Measurements from ENCODE around the gene FAM120A.

Gene FAM120A

DNA sequence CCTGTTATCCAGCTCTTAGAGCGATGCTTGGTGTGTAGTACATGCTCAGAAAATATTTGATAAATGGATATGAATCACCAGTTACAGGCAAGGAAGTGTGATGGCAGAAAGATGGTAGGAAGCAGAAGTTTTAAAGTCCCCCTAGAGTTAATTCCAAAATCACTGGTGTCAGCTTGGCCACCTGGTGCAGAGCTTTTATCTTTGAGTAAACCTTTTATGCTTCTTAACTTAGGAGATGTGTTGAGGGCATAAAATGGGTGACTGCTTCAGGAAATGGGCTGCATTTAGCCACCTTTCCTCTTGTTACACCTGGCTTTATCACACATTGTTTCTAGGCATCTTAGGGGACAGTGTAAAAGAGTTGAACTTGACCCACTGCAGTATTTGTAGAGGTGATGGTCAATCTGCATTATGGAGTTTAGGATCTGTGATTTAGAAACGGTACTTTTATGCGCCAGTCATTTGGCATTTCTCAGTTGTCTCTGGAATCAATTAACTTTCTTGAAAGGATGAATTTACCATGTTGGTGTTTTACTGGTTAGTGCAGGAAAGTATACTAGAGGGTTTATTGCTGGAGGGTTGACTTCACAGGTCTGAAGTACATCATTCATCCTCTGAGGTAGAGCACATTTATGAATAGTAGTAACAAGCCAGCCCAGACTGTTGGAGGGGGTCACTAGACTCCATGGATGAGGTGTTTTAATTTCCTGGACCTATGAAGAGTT lies 9.4 kb downstream of the FAM120A start:
- ATAC-seq (no peak), DNase-seq (ENCODE audit: low spot score in 2 of 2) (no peak)
- Mint-ChIP-seq H3K27ac (peak overlapping the region; percentile 32), H3K4me3 (no peak overlapping the region), H3K9me3 (no peaks in the 10 kb centered on the region), H3K4me1 (peaks cover 82% of the 10 kb centered on the region), H3K36me3 (peaks cover 16% of the 10 kb centered on the region)

DNA sequence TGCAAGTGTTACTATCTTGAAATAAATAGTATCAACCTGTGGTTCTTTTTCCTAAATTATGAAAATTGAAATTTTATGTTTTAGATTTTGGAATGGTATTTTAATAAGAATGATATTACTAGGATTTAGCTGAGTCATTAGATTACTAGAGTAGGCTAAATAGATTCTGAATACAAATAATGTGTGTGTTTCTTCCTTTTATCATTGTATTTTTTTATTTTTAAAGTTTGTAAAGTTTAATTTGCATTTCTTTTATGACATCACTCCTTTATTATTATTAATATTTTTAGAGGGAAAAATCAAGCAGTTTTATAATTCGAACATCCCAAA lies 9.9 kb downstream of the FAM120A start:
- H3K9me3 Mint-ChIP-seq = no peaks in the 10 kb centered on the region
- DNase-seq (ENCODE audit: low spot score in 2 of 2) (no peak), ATAC-seq (no peak)
- no peak overlapping the region for H3K27ac Mint-ChIP-seq
- peaks cover 16% of the 10 kb centered on the region for H3K36me3 Mint-ChIP-seq
- H3K4me1 Mint-ChIP-seq = peaks cover 83% of the 10 kb centered on the region
- no peak overlapping the region for H3K4me3 Mint-ChIP-seq

DNA sequence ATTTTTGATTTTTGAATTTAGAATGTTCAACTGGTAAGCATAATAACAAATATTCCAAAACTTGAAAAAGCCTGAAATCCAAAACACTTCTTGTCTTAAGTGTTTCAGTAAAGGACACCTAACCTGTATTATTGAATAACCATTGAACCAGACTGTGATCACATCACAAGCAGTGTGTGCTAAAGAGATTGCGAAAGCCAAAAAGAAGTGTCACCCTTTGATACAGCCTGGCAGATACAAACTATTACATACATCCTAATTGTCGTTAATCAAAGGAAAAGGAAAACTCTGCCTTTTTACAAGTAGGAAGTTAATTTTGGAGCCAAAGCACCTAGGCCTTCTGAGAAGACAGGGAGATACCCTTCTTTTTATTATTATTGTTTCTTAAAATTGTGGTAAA lies 10.3 kb downstream of the FAM120A start:
- no peak for ATAC-seq
- no peak overlapping the region for H3K27ac Mint-ChIP-seq
- peaks cover 83% of the 10 kb centered on the region for H3K4me1 Mint-ChIP-seq
- H3K36me3 Mint-ChIP-seq = peaks cover 20% of the 10 kb centered on the region
- DNase-seq (ENCODE audit: low spot score in 2 of 2) = no peak
- H3K9me3 Mint-ChIP-seq = no peaks in the 10 kb centered on the region
- H3K4me3 Mint-ChIP-seq = no peak overlapping the region

DNA sequence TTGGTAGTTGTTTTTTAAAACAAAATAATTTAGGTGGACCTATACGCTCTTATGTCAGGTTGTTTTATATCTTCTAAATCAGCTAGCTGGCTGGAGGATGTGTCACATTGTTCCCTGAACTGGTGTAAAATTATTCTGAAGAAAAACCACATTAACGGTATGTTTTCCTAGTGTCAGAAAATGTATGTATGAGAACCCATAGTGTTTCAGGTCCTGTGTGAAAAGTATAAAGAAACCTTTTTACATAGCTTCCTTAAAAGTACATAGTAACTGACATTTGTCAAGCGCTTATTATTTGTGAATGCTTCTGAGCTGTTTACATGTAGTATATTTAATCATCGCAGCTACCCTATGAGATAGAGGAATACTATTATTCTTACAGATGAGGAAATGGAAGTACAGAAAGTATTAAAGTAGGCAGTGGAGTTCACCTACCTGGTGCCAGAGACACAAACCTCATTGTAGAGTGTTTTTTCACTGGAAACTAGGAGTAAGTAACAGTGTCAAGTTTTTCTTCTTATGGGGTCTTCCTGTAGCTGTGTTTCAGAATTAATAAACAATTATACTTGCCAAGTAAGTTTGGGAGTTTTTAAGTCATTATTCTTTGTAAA lies 12.3 kb downstream of the FAM120A start:
- H3K27ac Mint-ChIP-seq = peak overlapping the region; percentile 96
- ATAC-seq (peak; percentile 85), DNase-seq (ENCODE audit: low spot score in 2 of 2) (no peak)
- peak overlapping the region; percentile 61 for H3K4me3 Mint-ChIP-seq
- H3K36me3 Mint-ChIP-seq = peaks cover 5% of the 10 kb centered on the region
- no peaks in the 10 kb centered on the region for H3K9me3 Mint-ChIP-seq
- peaks cover 83% of the 10 kb centered on the region for H3K4me1 Mint-ChIP-seq

DNA sequence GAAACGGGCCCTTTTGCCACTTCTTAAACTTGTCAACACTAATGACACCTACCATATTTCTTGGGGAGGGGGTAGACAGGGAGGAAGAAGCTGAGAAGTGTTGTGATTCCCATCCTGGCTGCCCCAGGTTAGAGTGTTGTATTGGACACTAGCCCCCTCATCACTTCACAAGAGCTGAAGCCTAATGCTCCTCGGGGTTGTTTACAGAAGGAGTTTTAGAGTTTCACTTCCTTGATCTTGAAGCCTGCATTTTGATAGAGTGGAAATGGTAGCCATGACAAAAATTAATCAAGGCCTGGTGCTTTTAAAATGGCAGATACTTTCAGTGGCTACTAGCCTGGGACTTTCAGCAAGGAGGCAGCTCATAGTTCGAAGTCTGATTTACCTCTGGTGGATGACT lies 12.9 kb downstream of the FAM120A start:
- no peak for DNase-seq (ENCODE audit: low spot score in 2 of 2)
- peak overlapping the region; percentile 96 for H3K27ac Mint-ChIP-seq
- peak overlapping the region; percentile 61 for H3K4me3 Mint-ChIP-seq
- peaks cover 5% of the 10 kb centered on the region for H3K36me3 Mint-ChIP-seq
- ATAC-seq = no peak
- peaks cover 83% of the 10 kb centered on the region for H3K4me1 Mint-ChIP-seq
- no peaks in the 10 kb centered on the region for H3K9me3 Mint-ChIP-seq

DNA sequence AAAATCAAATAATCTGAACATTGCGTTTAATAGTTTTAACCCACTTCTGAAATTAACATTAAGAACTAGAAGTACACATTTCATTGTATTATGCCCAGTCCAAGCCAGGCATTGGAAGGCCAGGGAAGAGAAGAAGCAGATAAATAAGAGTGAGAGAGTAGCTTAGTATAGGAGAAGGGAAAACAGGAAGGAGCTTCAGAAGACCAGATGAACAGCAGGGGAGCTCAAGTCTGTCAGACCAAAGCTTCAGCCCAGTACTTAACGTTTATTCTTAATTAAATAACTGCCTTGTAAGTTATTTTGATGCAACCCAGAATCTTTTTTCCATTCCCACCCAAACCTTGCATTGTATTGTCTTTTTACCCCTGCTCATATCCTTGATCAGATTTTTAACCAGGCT lies 13.4 kb downstream of the FAM120A start:
- Mint-ChIP-seq H3K27ac (peak overlapping the region; percentile 96), H3K4me1 (peaks cover 80% of the 10 kb centered on the region), H3K4me3 (peak overlapping the region; percentile 61), H3K9me3 (no peaks in the 10 kb centered on the region), H3K36me3 (peaks cover 5% of the 10 kb centered on the region)
- no peak for DNase-seq (ENCODE audit: low spot score in 2 of 2)
- no peak for ATAC-seq

DNA sequence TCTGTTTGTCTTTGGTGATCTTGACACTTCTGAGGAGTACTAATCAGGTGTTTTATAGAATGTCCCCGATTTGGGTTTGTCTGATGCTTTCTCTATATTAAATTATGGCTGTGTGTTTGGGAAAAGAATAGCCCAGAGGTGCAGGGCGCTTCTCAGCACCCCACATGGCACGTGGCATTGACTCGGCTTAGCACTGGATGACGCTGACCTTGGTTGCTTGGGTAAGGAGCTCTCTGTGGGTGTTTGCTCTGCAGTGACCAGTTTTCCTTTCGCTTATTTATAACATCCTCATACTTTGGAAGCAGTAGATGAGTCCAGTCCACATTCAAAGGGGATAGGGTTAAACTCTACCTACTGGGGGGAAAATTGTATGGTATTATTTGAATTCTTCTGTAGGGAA lies 14.4 kb downstream of the FAM120A start:
- peak overlapping the region; percentile 96 for H3K27ac Mint-ChIP-seq
- peaks cover 82% of the 10 kb centered on the region for H3K4me1 Mint-ChIP-seq
- H3K4me3 Mint-ChIP-seq = peak overlapping the region; percentile 42
- H3K9me3 Mint-ChIP-seq = no peaks in the 10 kb centered on the region
- DNase-seq (ENCODE audit: low spot score in 2 of 2) (no peak), ATAC-seq (no peak)
- H3K36me3 Mint-ChIP-seq = peaks cover 9% of the 10 kb centered on the region

DNA sequence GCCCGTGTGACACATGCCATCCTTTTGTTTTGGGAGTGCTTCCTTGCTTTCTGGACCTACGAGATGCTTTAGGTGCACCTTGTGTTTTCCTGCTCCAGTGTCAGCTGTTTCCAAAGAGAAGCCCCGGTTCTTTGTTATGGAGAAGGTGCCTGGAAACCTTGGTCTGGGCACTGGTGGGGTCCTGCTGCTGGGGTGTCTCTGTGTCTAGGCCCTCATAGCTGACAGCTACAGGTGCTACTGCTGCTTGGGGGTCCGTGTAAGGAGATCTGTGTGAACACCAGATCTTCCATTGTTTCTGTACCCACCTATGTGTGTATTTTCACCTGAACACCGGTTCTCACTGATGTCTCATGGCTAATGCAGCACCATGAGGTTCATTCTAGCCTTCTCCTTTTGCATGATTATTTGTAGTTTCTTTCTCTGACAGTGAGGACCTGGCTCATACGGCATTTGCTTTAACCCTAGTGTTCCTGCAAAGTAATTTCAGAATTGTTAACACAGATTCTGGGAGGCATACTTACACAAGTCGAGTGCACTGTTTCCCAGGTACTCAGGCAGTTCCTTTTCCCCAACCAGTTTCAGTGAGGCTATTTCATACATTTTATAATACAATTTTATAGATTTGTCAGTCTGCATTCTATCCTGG lies 15.1 kb downstream of the FAM120A start:
- no peak for ATAC-seq
- H3K27ac Mint-ChIP-seq = peak overlapping the region; percentile 75
- H3K4me3 Mint-ChIP-seq = peak overlapping the region; percentile 42

DNA sequence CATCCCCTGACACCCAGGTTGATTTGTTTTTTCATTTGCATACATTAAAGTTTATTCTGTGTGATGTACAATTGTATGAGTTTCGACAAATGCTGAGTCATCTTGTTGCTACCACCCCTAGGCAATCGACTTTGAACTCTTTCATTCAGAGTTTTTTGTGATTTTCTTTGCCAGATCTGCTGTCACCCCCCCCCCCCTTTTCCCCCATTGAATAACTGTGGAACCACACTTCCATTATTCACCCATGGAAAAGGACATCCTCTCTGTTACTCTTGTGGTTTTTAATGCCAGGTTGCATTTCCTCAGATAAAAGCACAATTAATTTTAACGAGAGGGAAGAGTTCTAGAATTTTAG lies 15.6 kb downstream of the FAM120A start:
- Mint-ChIP-seq H3K27ac (peak overlapping the region; percentile 75), H3K36me3 (peaks cover 21% of the 10 kb centered on the region), H3K4me1 (peaks cover 80% of the 10 kb centered on the region), H3K4me3 (peak overlapping the region; percentile 42), H3K9me3 (no peaks in the 10 kb centered on the region)
- DNase-seq (ENCODE audit: low spot score in 2 of 2) = no peak
- ATAC-seq = no peak

More for the DNA sequence above, 15.1 kb downstream of the FAM120A start:
- peaks cover 16% of the 10 kb centered on the region for H3K36me3 Mint-ChIP-seq
- peaks cover 80% of the 10 kb centered on the region for H3K4me1 Mint-ChIP-seq
- no peak for DNase-seq (ENCODE audit: low spot score in 2 of 2)
- no peaks in the 10 kb centered on the region for H3K9me3 Mint-ChIP-seq

DNA sequence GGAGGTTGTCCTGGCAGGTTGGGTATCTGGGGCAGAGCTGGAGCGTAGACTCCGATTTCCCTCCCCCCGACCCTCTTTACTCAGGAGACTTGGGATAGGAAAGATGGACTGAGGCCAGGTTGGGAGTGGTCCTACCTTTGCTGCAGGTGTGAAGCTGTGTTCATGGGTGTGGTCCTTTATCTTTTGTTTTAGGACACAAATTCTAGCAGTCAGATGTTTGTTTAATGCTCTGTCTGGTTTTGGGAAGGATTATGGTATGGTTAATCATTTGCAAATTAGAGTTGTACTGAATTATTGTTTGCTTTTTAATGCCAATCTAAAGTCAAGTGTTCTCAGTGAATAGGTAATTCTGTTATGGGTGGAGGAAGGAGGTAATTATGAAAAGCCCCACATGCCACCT lies 16.0 kb downstream of the FAM120A start:
- Mint-ChIP-seq H3K4me3 (peak overlapping the region; percentile 42), H3K9me3 (no peaks in the 10 kb centered on the region), H3K36me3 (peaks cover 25% of the 10 kb centered on the region), H3K27ac (peak overlapping the region; percentile 75), H3K4me1 (peaks cover 77% of the 10 kb centered on the region)
- DNase-seq (ENCODE audit: low spot score in 2 of 2) (no peak), ATAC-seq (no peak)

DNA sequence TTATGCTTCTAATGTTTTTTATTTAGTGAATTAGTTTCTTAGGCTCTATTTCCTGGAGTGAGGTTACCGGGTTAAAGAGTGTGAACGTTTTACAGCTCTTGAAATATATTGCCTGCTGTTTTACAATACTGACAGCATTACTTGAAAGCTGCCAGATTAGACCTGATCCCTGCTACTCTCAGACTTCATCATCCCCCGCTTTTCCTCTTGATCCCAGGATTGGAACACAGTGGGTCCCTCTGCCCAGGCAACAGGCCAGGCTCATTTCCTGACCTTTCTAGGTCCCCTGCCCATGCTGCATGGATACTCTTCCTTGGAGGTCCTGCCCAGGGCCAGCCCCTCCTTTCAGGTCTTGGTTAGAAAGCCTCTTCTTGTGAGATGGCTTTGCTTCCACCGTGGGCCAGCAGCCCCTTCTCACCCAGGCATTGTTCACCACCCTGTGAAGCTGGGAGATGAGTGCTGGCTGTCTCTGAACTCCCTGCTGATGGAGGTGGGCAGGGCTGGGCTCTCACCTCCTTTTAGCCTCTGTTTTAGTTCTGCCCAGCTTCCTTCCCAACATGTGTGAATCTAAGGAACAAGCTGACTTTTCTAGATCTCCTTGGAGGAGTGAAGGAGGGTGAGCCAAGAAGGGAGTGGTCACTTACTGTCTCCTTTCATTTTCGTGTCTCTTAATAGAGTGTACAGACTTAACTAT lies 17.4 kb downstream of the FAM120A start:
- H3K9me3 Mint-ChIP-seq = no peaks in the 10 kb centered on the region
- no peak for ATAC-seq
- no peak for DNase-seq (ENCODE audit: low spot score in 2 of 2)
- H3K36me3 Mint-ChIP-seq = peaks cover 39% of the 10 kb centered on the region
- peak overlapping the region; percentile 92 for H3K27ac Mint-ChIP-seq
- peaks cover 65% of the 10 kb centered on the region for H3K4me1 Mint-ChIP-seq
- H3K4me3 Mint-ChIP-seq = peak overlapping the region; percentile 34

DNA sequence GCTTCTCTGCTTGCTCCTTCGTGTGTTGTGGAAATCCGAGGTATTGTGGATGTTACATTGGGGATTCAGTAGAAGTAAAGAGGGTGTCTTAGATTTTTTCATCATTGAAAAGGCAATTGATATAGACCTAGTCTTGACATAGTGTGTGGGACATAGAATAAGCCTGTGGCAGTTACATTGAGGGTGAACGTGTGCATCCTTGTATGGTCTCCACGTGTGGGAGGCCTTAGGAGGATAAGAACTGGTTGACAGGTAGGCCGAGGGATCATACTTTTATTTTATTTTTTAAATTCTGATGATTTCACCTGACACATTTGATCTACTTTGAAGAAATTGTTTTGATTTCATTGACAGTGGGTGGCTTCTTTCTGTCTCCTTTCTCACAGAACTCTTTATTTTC lies 18.9 kb downstream of the FAM120A start:
- DNase-seq (ENCODE audit: low spot score in 2 of 2) (no peak), ATAC-seq (no peak)
- no peak overlapping the region for H3K4me3 Mint-ChIP-seq
- peak overlapping the region; percentile 62 for H3K27ac Mint-ChIP-seq
- H3K4me1 Mint-ChIP-seq = peaks cover 53% of the 10 kb centered on the region
- H3K9me3 Mint-ChIP-seq = no peaks in the 10 kb centered on the region
- H3K36me3 Mint-ChIP-seq = peaks cover 54% of the 10 kb centered on the region

DNA sequence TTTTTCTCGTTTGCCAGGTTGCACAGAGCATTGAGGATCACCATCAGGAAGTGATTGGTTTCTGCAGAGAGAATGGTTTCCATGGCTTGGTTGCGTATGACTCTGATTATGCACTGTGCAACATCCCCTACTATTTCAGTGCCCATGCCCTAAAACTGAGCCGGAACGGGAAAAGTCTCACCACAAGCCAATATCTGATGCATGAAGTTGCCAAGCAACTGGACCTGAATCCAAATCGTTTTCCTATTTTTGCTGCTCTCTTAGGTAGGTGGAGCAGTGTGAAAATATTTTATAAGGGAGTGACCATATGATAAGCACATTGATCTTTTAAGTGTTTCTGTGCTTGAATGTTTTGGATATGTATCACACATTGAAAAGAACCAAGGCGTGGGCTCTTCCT lies 19.6 kb downstream of the FAM120A start:
- Mint-ChIP-seq H3K27ac (peak overlapping the region; percentile 62), H3K4me1 (peaks cover 53% of the 10 kb centered on the region)

DNA sequence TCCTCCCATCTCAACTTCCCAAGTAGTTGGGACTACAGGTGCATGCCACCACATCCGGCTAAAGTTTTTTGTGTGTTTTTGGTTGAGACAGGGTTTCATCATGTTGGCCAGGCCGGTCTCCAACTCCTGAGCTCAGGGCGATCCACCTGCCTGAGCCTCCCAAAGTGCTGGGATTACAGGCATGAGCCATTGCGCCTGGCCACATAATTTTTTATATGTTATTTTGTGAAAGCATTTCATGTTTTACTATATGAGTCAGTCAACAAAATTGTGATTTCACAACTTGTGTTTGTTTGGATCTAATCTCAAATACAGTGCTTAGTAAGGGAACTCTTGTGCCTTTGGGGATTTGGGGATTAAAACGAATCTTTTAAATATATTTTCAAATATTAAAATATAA lies 21.9 kb downstream of the FAM120A start:
- no peak overlapping the region for H3K27ac Mint-ChIP-seq
- DNase-seq (ENCODE audit: low spot score in 2 of 2) (no peak), ATAC-seq (no peak)
- H3K36me3 Mint-ChIP-seq = peaks cover 79% of the 10 kb centered on the region
- H3K4me1 Mint-ChIP-seq = peaks cover 41% of the 10 kb centered on the region
- no peak overlapping the region for H3K4me3 Mint-ChIP-seq
- H3K9me3 Mint-ChIP-seq = no peaks in the 10 kb centered on the region

More for the DNA sequence above, 19.6 kb downstream of the FAM120A start:
- DNase-seq (ENCODE audit: low spot score in 2 of 2) = no peak
- peaks cover 61% of the 10 kb centered on the region for H3K36me3 Mint-ChIP-seq
- no peak for ATAC-seq
- H3K4me3 Mint-ChIP-seq = no peak overlapping the region
- H3K9me3 Mint-ChIP-seq = no peaks in the 10 kb centered on the region

DNA sequence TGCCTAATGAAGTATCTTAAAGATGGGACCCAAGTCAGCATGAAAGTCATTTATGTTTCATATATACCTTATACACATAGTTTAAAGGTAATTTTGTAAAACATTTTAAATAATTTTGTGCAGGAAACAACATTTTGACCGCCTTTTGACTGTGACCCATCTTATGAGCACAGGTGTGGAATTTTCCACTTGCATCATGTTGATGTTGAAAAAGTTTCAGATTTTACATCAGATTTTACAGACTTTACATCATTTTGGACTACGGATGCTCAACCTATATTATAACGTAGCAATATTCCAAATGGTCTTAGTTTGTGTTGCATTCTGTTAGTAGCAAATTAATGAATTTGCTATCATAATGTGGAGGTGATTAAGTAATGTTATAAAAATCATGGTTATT lies 23.6 kb downstream of the FAM120A start:
- DNase-seq (ENCODE audit: low spot score in 2 of 2) (no peak), ATAC-seq (no peak)
- H3K9me3 Mint-ChIP-seq = no peaks in the 10 kb centered on the region
- peaks cover 94% of the 10 kb centered on the region for H3K36me3 Mint-ChIP-seq
- no peak overlapping the region for H3K27ac Mint-ChIP-seq
- peaks cover 36% of the 10 kb centered on the region for H3K4me1 Mint-ChIP-seq
- H3K4me3 Mint-ChIP-seq = no peak overlapping the region

Measured in stimulated activated effector memory CD8-positive, alpha-beta T cell treated with anti-CD3 and anti-CD28 coated beads, Interleukin-12 subunit alpha, Interleukin-12 subunit beta, amount 100 ng/mL, for 72 hours (primary cell).